Aorta (tissue), 5 donors: ENCODE measurements around the gene SORBS1. TPM values are rescaled to one million over a fixed set of nuclear protein-coding genes. Genes with fewer than 3 reads are reported as not detected.

Source experiments
- ATAC-seq: fragments of 200-7000 bp; cut with Tn5 transposase; one replicate; pipeline ENCODE4 v1.9.1; 2022; ENCODE audit warnings: moderate library complexity; ENCODE audit not compliant: low FRiP score
- DNase-seq, 2 donors: peaks; one replicate each; pipeline ENCODE4 v3.0.0-alpha.2; 2020
- H3K27ac ChIP-seq, 2 donors: one replicate each; pipeline ENCODE4 v1.5.1; 2013; ENCODE audit warnings: low read length in 2 of 2, mild to moderate bottlenecking in 2 of 2, moderate library complexity in 2 of 2, control low read depth in 1 of 2, inconsistent platforms in 1 of 2, low read depth in 1 of 2
- H3K27me3 ChIP-seq, 2 donors: one replicate each; pipeline ENCODE4 v1.6.1; 2013; ENCODE audit warnings: control low read depth in 1 of 2, low read length in 1 of 2, mild to moderate bottlenecking in 1 of 2, moderate library complexity in 1 of 2; ENCODE audit not compliant: insufficient read depth in 2 of 2, control insufficient read depth in 1 of 2
- H3K36me3 ChIP-seq, 2 donors: one replicate each; pipeline ENCODE4 v1.6.1; 2013; ENCODE audit warnings: control low read depth in 1 of 2, low read length in 1 of 2, mild to moderate bottlenecking in 1 of 2; ENCODE audit not compliant: insufficient read depth in 2 of 2, control insufficient read depth in 1 of 2
- H3K4me1 ChIP-seq, 2 donors: one replicate each; pipeline ENCODE4 v1.6.1; 2013; ENCODE audit warnings: low read length in 2 of 2, control low read depth in 1 of 2, mild to moderate bottlenecking in 1 of 2, moderate library complexity in 1 of 2; ENCODE audit not compliant: insufficient read depth in 2 of 2, control insufficient read depth in 1 of 2
- H3K4me3 ChIP-seq, 2 donors: one replicate each; pipeline ENCODE4 v1.5.1; 2013; ENCODE audit warnings: low read length in 2 of 2, control low read depth in 1 of 2, mild to moderate bottlenecking in 1 of 2
- H3K9me3 ChIP-seq: one replicate; pipeline ENCODE4 v1.6.1; 2013; ENCODE audit warnings: mild to moderate bottlenecking, low read length; ENCODE audit not compliant: control insufficient read depth
- WGBS, 2 donors: extraction: QIAGEN DNeasy Blood & Tissue Kit; methylation state at CpG; one replicate each; pipeline ENCODE4 v1.1.7; 2013; 5-methylcytosine and 5-hydroxymethylcytosine counted together
- intact Hi-C, 2 donors: fragments of 100-400 bp; cut with DNase I; formaldehyde crosslinking; loops; one replicate each; pipeline versions ENCODE4 v1.14.2 to v1.15.0; 2022
- polyA plus RNA-seq, 2 donors: library from polyadenylated mRNA; stranded (reverse); fragments of 200-250 nt; gene quantifications; one replicate each; pipeline ENCODE4 v1.2.3, GENCODE V29; 2013
- total RNA-seq, 2 donors: library from RNA; stranded (reverse); fragmentation: NEBNext Ultra II Directional; extraction: Animal tissue kit (Norgen Biotek cat#: 25700); gene quantifications; one replicate each; pipeline ENCODE4 v1.2.1, GENCODE V29; 2021
- donor health status: healthy with polysubstance abuse.
- donor health status: Bipolar disorder and iron deficiency.
- donor health status: DM: no; HTN: no; CAD: no.
- donor health status: DM: no; HTN: no; CAD: no.
- donor health status: DM: yes; HTN: yes; CAD: no.

The SORBS1 gene
- total and polyA plus RNA-seq, 4 donors, result 371 to 1,478 (median 482) TPM

DNA sequence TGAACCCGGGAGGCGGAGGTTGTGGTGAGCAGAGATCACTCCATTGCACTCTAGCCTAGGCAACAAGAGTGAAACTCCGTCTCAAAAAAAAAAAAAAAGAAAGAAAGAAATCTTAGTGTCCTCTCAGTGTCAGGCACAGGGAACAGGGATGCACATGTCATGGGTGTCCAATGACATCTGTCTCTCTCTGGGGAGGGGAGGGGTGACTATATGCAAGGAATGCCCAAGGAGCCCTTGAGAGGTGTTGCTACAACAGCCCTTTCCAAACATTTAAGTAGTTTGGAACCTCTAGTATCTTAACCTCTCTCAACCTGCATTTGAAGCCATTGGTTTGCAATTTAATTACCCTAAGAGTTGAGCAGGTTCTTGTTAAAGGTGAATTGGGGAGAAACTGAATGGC is 299.2 kb downstream of the SORBS1 start:
- Histone ChIP-seq H3K4me3 (no peak overlapping the region), H3K36me3 (peaks cover 0 to 2% of the 10 kb centered on the region in 2 donors), H3K27me3 (no peaks in the 10 kb centered on the region), H3K4me1 (peaks cover 0 to 2% of the 10 kb centered on the region in 2 donors), H3K27ac (peak overlapping the region in 1 of 2 donors; percentile 41), H3K9me3 (no peaks in the 10 kb centered on the region)
- intact Hi-C loops, result no loop called here
- ATAC-seq (no peak), DNase-seq (no peak)
- 94 to 97% methylated on average over 3 of the region's 3 CpGs for WGBS, 2 donors

Other genes with a start within 250 kb of the SORBS1 start
- 10 to 100 TPM; 45.4 to 50.8 TPM for gene ALDH18A1, start 95.3 kb upstream of the SORBS1 start, total RNA-seq
- 10 to 100 TPM; 12.1 to 16.2 TPM for gene ALDH18A1, start 95.3 kb upstream of the SORBS1 start, polyA plus RNA-seq
- 10 to 100 TPM; 20.8 to 23.7 TPM for gene TCTN3, start 132.6 kb upstream of the SORBS1 start, total RNA-seq
- 10 to 100 TPM in 1 of 2 donors, 1 to 10 TPM in 1; 8.4 to 21.2 TPM for gene TCTN3, start 132.6 kb upstream of the SORBS1 start, polyA plus RNA-seq
- 100 to 1,000 TPM in 1 of 2 donors, 10 to 100 TPM in 1; 77.8 to 110 TPM for gene ENTPD1, start 194.8 kb upstream of the SORBS1 start, total RNA-seq
- gene ENTPD1, start 194.8 kb upstream of the SORBS1 start, polyA plus RNA-seq, result 10 to 100 TPM; 18.2 to 22.2 TPM